HG02885 (cell line): ENCODE measurements around the gene NUP210.

ENCODE experiments used
- ATAC-seq: cut with Tn5 transposase; IDR thresholded peaks from one replicate; pipeline ENCODE4 v1.9.1; 2021; ENCODE audit warnings: mild to moderate bottlenecking; ENCODE audit not compliant: unreplicated experiment, poor library complexity

NUP210 gene

DNA sequence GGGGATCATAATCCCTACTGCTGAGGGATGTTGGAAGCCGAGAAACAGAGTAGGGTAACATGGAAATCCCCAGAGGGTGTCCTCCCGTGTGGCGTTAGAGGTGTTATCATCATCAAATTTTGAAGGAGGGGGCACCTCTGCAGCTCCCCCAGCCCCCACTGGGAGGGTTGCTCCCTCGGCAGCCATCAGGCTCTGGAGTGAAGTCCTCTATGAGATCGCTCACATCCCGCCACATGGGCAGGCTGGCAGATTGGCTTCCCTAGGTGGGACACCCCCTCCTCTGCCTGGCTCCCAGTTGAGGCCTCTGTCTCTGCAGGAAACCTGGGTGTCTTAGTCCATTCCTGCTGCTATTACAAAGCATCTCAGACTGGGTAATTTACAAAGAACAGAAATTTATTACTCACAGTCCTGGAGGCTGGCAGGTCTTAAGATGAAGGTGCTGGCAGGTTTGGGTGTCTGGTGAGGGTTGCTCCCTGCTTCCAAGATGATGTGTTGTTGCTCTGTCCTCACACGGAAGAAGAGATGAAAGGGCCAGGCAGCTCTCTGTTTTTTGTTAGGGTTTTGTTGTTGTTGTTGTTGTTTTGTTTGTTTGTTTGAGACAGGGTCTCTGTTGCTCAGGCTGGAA, 120.5 kb downstream of the NUP210 start:
- ATAC-seq: no peak

DNA sequence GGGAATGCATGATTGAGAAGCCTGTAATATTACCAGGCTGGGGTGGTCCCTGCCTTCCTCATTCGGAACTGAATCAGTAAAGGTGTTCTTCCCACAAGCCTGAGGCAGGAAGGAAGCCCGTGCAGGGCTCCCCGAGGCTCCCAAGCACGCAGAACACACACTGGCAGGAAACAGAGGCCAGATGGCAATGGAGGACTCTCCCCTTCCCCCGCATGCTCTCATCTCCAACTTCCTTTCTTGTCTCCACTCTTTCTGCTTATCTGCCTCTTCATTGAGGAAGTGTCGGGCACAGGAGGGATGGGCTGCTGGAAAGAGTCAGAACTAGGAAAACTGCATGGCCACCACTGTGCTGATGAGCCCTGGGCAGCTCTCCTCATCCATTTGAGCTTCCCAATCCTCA, 123.5 kb downstream of the NUP210 start:
- no peak for ATAC-seq

DNA sequence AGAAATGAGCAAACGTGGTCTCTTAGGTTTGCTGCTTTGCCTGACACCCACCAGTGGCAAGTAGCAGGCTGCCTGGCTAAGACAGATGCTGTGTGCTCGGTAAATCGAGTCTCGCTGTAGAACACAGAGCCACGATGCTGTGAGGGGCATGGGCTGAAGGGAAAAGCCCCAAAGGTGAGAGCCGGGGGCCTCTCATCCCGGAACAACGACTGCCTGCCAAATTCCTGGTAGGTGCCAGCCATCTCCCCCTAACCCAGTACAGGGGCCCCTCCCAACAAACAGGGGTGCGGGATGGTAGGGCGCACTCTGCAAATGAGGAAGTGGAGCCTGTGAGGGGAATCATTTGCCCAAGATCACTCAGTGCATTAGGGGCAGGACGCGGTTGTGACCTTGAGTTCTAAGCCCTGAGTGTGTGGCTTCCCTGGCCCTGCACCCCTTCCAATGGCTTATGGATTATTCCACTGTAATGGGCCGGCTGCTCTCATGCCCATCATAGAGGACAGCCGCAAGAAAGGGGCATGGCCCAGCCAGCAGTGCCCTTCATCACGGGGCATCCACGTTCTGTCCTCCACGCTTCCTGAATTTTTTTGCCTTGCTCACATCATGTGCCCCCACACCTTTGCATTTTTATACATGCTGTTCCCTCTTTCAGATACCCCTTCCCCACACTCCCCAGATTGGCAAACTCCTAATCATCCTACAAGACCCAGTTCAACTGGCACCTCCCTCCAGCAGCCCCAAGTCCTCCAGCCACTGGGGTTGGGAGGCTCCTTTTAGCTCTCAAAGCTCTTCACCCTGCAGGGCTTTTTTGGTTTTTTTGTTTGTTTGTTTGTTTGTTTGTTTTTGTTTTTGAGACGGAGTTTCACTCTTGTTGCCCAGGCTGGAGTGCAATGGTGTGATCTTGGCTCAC, 125.4 kb downstream of the NUP210 start:
- no peak for ATAC-seq

DNA sequence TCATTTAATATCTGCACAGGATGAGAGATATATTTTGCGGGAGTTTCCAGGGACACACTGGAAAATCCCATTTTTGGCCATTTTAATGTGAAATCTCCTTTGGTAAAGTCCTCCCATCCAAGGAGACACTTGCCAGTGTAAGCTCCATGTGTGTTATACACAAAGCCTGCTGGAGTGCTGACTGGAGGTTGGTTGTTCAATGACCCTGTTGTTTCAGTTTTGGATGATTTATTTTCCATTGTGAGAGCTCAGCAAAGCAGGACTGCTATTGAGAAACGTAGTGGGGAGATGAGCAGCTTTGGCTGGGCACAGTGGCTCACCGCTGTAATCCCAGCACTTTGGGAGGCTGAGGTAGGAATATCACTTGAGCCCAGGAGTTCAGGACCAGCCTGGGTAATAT, 127.7 kb downstream of the NUP210 start:
- no peak for ATAC-seq

DNA sequence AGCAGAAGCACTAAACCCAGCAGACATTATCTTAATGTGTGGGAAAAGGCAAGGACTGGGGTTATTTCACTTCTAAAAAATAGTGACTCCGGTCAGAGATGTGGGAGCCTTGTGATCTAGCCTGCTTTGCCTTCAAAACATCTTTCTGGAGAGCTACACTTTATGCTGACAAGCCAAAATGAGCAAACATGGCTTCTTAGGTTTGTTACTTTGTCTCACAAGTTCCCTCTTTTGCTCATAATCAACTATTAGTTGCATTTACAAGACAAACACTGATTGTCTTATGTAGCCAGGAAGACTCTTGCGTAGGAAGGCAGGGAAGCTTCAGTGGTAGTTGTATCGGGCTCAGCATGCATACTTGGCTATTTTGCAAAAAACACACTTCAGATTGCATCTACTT, 129.2 kb downstream of the NUP210 start:
- ATAC-seq: no peak

DNA sequence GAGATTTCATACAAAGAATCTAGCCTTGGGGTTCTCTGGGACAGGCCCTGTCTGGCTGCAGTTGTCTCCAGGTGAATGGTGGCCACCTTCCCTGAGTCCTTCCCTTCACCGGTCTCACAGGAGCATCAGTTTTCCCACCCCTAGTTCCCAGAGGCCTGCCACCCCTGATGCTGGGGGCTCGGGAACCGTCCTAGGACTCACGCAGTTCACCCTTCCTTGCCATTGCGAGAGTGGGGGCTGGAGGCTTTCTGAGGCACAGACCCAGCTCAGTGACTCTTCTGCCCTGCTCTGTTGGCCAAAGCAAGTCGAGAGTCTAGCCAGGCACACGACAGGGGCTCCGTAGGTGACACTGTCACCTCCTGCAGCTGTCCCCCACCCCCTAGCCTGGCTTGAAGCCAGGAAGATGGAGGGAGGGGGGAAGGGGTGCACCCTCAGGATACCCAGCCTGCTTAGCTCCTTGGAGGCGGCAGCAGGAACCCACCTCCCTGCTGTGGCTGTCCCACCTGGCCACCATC, 130.3 kb downstream of the NUP210 start:
- ATAC-seq: no peak

DNA sequence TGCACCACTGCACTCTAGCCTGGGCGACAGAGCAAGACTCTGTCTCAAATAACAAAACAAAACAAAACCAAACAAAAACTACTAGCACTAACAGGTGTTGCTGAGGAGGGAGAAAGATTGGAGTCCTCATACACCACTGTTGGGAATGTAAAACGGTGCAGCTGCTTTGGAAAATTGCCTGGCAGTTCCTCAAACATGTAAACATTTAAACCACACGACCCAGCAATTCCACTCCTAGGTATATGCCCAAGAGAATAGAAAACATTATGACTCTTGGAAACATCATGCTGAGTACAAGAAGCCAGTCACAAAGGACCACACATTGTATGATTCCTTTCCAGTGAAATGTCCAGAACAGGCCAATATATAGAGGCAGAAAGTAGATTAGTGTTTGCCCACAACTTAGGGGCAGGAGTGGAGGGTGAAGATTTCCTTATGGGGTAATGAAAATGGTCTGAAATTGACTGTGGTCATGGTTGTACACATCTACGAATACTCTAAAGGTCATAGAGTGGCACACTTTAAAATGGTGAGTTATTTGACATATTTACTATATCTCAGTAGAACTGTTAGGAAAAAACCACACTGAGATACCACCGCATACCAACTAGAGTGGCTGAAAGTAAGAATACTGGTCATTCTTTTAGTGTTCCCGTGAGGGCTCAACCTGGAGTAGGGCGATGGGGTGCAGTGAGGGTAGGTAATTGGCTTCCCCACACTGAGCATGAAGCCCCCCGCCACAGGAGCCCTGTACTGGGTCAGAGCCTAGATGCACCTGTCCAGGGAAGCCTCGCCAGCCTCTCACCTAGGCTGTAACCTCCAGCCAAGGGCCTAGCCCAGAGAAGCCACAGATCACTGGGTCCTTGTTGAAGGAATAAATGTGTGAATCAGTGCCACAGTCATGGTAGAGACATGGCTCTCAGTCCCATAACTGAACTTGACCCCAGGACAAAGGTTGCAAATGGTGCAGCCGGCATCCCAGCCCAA, 131.1 kb downstream of the NUP210 start:
- no peak for ATAC-seq

DNA sequence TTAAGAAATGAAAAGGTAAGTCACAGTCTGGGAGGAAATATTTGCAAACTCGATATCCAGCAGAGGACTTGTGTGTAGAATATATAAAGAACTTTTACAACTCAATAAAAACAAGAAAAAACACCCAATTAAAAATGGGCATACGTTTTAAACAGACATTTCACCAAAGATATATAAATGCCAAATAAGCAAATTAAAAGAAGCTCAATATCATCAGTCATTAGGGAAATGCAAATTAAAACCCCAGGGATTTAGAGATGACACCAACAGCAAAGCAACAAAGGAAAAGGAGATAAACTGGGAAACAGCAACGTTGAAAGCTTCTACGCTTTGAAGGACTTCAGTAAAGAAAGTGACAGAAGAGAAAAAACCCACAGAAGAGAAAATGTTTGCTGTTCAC, 132.3 kb downstream of the NUP210 start:
- ATAC-seq: no peak

DNA sequence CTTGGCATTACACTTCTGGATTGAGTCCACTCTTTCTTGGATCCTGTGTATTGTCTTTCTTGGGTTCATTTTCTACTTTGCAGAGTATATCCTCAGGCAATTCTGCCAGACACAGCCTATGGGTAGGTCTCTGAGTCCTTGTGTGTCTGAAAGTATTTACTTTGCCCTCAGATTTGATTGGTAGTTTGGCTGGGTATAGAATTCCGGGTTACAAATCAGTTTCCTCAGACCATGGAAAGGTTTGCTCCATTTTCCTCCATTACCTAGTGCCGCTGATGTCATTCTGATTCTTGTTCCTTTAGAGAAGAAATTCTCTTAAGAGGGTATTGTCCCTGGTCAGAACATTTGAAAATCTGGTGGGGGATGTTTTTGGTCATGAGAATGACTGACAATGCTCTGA, 133.2 kb downstream of the NUP210 start:
- no peak for ATAC-seq

DNA sequence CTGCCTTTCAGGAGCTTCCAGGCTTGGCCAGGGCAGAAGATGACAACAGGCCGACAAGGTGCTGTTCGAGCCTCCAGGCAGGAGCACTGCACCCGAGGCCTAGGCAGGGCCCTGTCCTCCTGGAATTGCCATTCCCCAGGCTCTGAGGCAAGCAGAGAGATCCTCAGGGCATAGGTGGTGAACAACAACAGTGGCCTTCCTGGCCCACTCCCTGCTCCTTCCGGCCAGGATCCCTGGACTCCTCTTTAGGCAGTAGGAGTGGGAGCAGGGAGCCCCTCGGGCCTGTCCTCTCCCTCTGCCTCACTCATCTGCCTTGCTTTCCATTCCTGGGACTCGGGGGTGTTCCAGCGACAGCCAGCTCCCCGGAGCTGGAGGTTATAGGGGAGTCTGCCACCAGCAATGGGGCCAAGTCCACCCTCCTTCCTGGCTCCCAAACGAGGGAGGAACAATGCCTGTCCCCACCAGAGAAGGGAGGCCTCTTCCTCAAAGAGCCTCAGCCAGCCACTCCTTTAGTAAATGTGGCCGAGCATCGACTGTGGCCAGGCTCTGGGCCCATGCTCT, 135.0 kb downstream of the NUP210 start:
- ATAC-seq: no peak

DNA sequence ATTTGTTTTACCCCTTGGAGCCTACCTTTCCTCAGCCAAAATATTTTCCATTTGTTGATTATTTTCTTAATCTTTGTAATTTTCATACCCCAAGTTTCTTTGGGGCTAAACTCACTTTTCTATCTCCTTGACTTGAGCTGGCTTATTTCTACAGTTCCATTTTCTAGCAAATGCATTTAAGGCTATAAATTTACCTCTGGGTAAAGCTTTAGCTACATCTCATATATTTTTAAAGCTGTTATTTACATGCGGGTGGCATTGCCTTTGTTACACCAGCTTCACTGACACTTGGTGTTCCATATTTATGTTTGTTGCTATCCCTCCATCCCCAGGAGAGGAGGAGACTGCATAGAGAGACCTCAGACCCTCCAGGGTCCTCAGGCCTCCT, 136.3 kb downstream of the NUP210 start:
- no peak for ATAC-seq

DNA sequence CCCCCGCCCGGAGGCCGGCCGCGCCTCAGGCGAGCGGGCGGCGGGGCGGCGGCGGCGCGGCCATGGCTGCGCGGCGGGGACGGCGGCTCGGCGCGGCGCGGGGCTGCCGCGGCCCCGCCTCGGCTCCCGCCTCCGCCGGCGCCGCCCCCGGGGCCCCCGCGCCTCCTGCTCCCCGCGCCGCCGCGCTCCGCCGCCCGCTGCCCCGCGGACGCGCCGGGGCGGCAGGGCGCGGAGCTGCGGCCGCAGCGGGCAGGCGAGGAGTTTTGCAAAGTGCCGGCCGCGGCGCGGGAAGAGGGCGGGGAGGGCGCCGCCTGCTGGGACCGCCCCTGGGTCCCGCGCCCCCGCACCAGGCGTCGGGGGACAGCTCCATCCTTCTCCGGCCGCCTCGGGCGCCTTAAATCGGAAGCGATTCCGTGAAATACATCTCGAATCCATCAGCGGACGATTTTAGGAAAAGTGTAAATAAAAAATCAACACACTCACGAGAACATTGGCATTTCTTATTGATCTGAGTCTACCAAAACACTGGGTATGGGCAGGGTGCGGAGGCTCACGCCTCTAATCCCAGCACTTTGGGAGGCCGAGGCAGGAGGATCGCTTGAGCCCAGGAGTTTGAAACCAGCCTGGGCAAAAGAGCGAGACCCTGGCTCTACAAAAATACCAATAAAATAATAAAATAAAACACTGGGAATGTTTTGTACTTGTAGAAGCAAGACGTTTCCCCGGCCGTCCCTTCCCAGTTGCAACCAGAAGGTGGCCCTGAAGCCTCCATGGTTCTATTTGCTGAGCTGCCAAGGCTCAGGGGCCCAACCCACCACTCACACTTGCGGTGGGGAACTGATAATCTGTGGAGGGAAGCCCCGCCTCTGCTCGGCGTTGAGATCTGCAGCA, 136.9 kb downstream of the NUP210 start:
- ATAC-seq: no peak

DNA sequence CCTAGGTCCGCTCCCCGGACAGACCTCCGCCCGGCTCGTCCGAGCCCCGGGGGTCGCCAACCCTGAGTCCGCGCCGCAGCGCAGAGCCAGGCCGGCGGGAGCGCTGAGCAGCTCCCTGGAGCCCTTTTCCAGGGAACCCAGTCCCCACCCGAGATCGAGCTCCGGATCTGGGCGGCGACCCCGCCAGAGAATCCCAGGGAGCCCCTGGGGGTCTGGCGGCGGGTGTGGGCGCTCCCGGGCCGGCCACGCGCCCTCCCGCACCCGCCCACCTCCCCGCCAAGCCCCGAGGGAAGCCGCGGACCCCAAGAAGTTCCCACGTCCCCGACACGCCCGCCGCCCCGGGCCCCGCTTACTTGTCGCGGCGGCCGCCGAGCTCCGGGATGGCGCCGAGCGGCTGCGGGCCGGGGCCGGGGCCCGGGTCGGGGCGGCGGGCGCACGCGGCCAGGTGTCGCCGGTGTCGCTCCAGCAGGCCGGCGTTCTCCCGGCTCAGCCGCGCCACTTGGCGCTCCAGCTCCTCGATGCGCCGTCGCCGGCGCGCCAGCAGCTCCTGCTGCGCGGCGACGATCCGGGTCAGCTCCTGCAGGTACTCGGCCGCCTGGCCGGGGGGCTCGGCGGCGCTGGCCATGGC, 137.7 kb downstream of the NUP210 start:
- no peak for ATAC-seq

DNA sequence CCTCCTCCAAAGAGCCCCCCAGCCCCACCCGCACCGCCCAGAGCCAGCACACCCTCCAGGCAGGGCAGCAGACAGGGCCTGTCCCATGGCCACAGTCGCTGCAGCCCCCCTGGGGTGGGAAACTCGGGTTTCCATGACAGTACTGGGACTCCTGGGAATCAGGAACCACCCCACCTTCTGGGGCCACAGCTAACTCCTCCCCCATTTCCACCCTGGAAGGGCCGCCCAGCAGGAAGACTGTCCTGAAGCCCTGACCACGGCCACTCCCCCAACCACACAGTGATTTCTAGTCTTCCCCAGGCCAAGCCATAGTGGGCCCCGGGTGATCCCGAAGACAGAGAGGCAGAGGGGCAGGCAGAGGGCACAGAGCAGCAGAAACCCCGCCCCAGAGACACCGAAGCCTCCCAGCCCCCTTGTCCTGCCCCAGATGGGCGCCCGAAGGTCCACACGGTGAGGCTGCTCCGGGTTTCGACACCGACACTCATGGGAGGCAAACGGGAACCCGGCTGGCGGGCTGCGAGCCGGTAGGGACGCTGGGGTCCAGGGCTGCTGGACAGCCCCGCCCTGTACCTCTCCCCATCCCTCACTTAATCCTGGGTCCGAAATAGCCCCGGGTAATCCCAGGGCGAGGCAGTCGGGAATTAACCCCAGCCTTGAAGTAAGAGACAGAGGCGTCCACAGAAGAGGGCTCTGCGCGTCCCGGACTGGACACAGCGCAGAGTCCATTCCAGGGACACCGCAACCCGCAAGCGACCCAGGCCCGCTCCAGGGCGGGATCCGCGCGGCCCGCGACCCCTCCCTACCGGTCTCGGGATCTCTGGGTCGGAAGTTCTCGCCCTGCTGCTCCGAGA, 138.4 kb downstream of the NUP210 start:
- no peak for ATAC-seq

DNA sequence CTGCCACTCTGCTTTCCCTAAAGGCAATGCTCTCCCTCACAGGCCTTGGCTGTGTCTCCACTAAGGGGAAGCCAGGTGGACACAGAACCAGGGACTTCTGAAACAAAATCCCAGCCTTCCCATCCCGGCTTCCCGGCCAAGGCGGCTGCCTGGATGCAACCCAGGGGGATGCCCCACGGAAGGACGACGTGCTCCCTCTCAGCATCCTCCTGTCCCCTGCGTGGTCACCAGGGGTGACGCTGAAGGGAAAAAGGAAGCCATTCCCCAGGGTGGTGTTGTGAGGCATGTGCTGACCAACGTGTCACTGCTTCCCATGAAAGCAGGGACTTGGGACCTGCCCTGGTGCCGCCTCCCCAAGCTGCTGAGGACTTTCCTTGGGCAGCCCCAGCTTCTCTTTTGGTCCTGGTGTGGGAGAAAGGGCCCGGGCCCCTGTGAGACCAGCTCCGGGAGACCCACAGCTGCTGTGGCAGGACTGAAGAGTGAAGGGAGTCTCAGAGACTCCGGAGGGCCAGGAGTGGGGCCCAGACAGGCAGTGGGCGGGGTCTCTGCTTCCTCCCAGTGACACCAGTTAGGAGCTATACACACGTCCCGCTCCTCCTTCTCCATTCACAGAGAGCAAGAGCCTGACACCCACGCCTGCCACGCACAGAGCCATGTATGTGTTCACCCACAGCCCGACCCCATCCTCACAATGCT, 139.2 kb downstream of the NUP210 start:
- ATAC-seq: no peak

DNA sequence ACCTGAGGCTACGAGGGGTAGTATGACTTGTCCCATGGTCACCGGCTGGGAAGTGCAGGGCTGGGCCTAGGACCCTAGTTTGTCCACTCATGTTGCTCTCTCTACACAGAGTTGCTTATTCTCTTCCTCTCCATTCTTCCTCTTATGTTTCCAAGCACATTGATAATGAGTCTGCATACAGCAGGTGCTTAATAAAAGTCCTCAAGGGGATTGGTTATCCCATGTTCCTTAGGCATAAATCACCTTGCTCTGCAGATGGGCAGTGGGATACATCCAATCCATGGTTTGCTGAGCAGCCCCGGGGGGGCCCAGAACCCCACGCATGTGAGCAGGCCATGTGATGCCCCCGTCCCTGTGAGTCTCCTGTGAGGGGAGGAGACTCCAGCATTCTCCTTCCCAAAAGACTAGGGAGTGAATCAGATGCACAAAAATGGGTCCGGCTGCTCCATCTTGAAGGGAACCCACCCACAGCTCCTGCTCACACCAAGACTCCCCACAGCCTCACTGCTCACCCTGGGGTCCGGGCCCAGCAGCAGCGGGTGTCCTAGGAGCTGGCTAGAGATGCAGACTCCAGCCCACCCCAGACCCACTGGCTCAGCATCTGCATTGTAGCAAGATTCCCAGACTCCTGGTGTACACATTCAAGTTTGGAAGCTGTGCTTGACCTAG, 139.9 kb downstream of the NUP210 start:
- no peak for ATAC-seq

DNA sequence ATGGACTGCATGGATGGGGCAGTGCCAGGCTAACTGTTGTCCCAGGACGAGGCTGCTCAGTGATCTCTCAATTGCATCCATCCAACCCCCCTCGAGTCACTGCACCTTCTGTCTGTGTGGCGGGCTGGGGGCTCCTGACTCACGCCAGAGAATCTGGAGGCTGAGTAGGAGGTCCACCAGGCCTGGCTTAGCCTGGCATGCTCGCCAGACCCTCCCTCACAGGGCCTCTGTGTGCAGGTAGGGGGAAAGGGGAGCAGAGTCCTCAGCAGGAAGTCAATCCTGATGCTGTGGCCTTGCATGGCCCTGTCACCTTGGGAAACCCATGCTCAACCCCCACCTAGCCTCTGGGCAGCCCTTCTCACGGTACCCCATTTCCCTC, 140.6 kb downstream of the NUP210 start:
- ATAC-seq: no peak
